ENCODE measurements around the gene RPS6KL1.
"Not testable (repeated sequence)": the region's sequence is repeated elsewhere in the genome, so short reads cannot be mapped to it uniquely, and the experiment has no call there.

The RPS6KL1 gene

GRCh38 chr14:74935360-74935680 lies 12.3 kb upstream of the RPS6KL1 start:
- no peak for DNase-seq

- no peak for DNase-seq
These were observed 11.7 kb upstream of the RPS6KL1 start for GRCh38 chr14:74934476-74935359.

- DNase-seq = no peak
These were observed 11.0 kb upstream of the RPS6KL1 start for GRCh38 chr14:74934041-74934440.

GRCh38 chr14:74932936-74933335 lies 9.9 kb upstream of the RPS6KL1 start:
- DNase-seq = not testable (repeated sequence)

DNA sequence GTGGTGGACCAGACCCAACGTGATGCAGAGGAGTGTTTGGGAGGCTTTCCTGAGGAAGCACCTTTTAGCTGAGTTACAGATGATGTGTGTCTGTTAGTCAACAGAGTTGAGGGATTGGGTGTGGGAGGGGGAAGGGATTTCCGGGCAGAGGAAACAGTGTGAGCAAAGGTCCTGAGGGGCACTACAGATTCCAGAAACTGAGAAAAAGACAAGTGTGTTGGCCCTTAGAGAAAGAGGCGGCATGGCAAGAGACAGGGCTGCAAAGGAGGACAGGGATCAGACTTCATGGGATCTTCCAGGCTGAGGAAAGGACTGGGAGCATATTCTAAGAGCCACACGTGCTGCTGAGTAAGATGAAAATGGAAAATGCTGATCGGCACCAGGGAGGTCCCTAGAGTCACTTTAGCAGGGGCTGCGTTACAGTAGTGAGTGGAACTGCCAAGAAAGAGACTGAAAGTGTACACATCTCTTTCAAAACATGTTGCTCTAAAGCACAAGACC lies 9.4 kb upstream of the RPS6KL1 start:
- DNase-seq = no peak

GRCh38 chr14:74931744-74932143 lies 8.7 kb upstream of the RPS6KL1 start:
- not testable (repeated sequence) for DNase-seq

GRCh38 chr14:74929242-74929641 lies 6.2 kb upstream of the RPS6KL1 start:
- DNase-seq = no peak

GRCh38 chr14:74927225-74927624 lies 4.2 kb upstream of the RPS6KL1 start:
- no peak for DNase-seq

- no peak for DNase-seq
These were observed 1.0 kb upstream of the RPS6KL1 start for GRCh38 chr14:74924061-74924460.

DNA sequence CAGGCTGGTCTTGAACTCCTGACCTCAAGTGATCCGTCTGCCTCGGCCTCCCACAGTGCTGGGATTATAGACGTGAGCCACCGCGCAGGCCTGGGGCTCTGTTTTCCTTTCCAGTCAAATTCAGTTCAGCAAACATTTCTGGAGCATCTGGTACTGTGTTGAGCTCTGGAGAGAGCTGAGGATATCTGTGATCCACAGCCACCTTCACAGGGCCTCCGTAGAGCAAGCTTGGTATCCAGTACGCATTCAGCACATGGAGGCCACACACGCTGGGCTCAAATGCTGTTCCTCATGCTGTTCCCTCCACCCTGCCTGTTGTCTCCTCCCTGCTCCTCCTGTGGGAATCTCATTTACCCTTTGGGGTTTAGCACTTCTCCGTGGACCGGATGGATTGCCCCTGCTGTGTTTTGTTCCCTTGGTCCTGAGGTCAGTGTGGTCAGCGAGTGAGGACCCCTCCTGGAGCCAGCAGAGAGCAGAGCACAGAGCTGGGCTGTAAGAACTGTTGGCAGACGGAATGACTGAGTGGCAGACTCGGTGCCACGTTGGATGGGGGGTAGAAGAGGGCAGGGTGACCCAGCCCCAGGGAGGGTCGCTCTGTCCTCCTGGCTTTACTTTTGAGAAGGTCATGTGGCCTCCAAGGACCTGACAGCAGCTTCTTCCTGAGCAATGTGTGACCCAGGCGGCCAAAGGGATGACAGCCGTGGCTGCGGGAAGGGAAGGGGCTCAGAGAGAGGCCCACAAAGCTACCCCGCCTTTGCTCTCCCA lies 891 bp downstream of the RPS6KL1 start:
- no peak for DNase-seq

GRCh38 chr14:74921053-74921620 lies 1.9 kb downstream of the RPS6KL1 start:
- DNase-seq = no peak

DNA sequence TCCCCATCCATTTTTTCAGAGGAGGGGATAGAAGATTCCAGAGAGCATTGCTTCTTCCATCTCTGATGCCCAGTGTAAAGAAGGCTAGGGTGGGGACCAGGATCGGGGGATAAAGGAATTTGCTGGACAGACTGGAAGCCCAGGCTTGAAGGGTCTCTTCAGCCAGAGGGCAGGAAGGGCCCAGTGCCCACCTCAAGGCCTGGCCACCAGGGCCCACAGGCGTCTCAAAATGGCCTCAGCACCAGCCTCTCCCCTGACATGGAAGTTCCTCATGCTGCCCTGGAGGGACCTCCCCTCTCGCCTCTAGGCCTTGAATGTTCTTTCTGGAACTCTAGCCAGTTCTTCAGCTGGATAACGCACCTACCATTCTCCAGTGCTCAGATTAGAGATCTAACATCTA lies 2.8 kb downstream of the RPS6KL1 start:
- no peak for DNase-seq

DNA sequence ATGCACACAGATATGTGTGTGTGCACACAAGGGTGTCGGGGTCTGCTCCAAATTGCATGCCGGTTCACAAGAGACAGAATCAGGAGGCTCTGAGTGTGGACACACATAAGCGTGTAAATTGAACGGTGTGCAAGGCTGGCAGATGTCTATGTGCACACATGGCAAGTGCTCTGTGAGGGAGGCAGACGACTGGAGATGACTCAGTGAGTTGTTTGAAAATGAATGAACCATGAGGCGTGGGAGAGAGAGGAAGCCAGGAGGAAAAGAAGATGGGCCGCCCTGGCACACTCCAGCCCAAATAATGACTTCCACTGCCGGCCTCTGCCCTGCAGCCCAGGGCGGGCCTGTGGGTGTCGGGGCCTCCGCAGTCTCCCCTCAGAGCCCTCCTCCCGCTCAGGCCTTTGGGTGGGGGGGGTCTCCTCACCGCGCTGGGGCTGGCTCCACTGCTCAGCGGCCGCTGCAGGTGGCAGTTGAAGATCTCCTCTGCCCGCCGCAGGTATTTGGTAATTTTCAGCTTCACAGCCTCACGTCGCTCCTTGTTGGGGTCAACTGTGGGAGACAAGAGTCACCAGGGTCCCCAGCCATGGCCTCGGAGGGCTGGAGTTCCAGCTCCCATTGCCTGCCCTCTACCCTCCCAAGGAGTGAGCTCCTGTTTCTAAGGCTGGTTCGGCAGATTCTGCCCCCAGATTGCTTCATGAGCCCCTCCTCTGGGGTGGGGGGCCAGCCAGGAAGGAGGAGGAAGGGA lies 3.5 kb downstream of the RPS6KL1 start:
- DNase-seq = no peak

GRCh38 chr14:74918380-74918779 lies 4.7 kb downstream of the RPS6KL1 start:
- no peak for DNase-seq

DNA sequence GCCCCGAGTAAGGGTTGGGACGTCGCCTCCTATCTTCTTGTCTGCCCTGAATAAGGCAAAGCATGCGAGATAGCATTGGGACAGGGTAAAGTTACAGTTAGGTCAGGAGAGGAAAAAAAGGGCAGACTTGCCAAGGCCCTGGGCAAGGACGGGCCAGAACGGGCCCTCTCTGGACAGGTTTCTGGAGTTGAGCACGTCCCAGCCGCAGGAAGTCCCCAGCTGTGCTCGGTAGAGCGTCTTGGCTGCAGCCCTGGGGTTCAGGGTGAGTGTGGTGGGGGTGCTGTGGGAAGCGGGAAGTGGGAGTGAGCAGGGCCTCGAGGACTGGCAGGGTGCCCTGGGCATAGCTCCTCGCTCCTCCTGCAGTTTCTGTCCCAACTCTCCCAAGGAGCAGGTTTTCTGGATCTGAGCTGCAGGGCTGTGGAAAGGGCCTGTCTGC lies 5.4 kb downstream of the RPS6KL1 start:
- DNase-seq = no peak

- no peak for DNase-seq
These were observed 5.9 kb downstream of the RPS6KL1 start for GRCh38 chr14:74917178-74917543.

DNA sequence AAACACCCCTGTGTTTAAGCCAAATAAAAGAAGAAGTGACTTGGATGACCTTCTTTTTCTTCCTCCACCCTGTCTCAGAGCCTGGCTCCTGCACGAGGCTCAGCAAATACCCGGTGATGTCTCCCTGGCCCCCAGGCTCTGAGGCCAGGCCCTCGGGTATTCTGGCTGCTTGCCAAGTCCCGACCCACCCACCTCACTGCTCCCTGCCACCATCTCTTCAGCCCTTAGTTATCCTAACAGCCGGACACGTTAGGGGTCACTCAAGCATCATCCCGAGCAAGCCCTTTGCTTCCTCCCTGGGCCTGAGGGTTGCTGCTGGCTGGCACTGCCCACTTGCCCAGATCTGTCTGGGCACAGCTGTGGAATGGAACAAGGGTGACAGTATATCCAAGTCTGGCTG lies 7.2 kb downstream of the RPS6KL1 start:
- DNase-seq = no peak

DNA sequence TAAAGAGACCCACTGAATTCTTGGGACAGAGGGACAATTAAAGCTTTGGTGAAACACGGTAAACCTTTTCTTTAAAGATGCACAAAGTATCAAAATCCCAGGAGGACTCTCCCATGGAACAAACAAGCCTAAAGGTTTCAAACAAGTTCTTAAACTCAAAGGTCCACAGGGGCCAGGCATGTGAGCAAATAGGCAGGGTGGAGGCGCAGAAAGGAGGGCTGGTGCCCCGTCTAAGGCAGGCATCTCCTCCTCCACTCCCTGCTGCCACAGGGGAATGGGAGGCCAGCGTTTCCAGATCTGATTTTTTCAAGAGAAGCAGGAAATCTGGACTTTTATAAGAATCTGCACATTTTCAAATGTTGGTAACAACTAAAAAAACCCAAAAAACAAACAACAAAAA lies 7.6 kb downstream of the RPS6KL1 start:
- no peak for DNase-seq

- DNase-seq = no peak
These were observed 9.0 kb downstream of the RPS6KL1 start for GRCh38 chr14:74913986-74914573.

DNA sequence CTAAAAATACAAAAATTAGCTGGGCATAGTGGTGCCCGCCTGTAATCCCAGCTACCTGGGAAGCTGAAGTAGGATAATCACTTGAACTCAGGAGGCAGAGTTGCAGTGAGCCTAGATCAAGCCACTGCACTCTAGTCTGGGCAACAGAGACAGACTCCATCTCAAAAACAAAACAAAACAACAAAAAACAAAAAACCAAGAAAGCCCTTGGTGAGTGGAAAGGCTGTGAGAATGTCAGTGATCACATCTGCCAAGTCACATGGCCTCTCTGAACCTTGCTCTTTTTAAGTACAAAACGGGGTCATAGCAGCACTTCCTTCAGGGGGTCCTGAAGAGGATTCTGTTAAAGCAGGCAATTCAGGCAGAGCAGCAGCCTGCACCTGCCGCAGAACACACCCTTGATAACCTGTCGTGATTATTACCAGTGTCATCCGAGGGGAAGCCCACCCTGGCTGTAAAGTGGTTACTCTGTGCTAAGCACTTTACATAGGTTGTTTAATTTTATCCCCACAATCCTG lies 9.6 kb downstream of the RPS6KL1 start:
- DNase-seq = no peak

DNA sequence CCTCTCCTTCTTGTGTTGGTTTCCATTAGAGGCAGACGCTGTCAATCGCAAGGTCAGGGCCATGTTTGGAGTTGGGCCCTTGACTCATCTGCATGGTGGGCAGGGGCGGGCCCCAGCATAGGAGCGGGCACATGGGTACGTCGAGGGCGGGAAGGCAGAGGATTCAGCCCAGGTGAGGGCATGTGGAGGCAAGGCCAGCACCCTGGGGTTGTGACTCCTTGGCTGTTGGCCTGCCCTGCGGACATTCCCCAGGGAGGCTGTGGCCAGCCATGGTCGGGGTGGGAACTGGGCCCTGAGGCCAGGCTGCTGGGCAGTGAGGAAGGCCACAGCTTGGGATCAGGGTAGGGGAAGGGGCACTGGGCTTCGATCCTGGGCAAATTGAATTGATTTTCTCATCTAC lies 10.3 kb downstream of the RPS6KL1 start:
- DNase-seq = no peak

- DNase-seq = no peak
These were observed 10.9 kb downstream of the RPS6KL1 start for GRCh38 chr14:74912111-74912510.
